H9 (cell line): ENCODE results near the gene PLPP7. TPM values are rescaled to one million over a fixed set of nuclear protein-coding genes. Genes with fewer than 3 reads are reported as not detected.

Experiments
- DNase-seq: peaks from one replicate; pipeline ENCODE4 v3.0.0-alpha.2; 2017
- H2AFZ ChIP-seq: one replicate; pipeline ENCODE4 v1.6.1; 2013; ENCODE audit warnings: mild to moderate bottlenecking, low read length, control low read depth, moderate library complexity
- H2AK5ac ChIP-seq: 2 replicates; pipeline ENCODE4 v1.6.1; 2013; ENCODE audit warnings: low read length, control low read depth, mixed read lengths; ENCODE audit not compliant: insufficient read length
- H2BK120ac ChIP-seq: one replicate; pipeline ENCODE4 v1.6.1; 2013; ENCODE audit warnings: low read depth, mild to moderate bottlenecking, low read length, control low read depth, inconsistent platforms; ENCODE audit not compliant: poor library complexity, severe bottlenecking
- H2BK12ac ChIP-seq: 2 replicates; pipeline ENCODE4 v1.6.1; 2013; ENCODE audit warnings: low read length, control low read depth, mixed read lengths, low read depth; ENCODE audit not compliant: insufficient read length
- H2BK15ac ChIP-seq: 2 replicates; pipeline ENCODE4 v1.6.1; 2013; ENCODE audit warnings: low read depth, low read length, control low read depth
- H2BK20ac ChIP-seq: one replicate; pipeline ENCODE4 v1.6.1; 2013; ENCODE audit warnings: low read depth, mild to moderate bottlenecking, low read length, control low read depth, inconsistent platforms; ENCODE audit not compliant: poor library complexity, severe bottlenecking
- H2BK5ac ChIP-seq: 2 replicates; pipeline ENCODE4 v1.6.1; 2013; ENCODE audit warnings: low read length, control low read depth, mixed read lengths; ENCODE audit not compliant: insufficient read length
- H3K14ac ChIP-seq: 2 replicates; pipeline ENCODE4 v1.6.1; 2013; ENCODE audit warnings: low read length, control low read depth; ENCODE audit not compliant: insufficient read depth
- H3K18ac ChIP-seq: 2 replicates; pipeline ENCODE4 v1.6.1; 2013; ENCODE audit warnings: low read depth, mild to moderate bottlenecking, mixed read lengths, low read length, control low read depth; ENCODE audit not compliant: insufficient read length
- H3K23ac ChIP-seq: 2 replicates; pipeline ENCODE4 v1.6.1; 2013; ENCODE audit warnings: low read length, control low read depth, mixed read lengths, low read depth; ENCODE audit not compliant: insufficient read length
- H3K23me2 ChIP-seq: 2 replicates; pipeline ENCODE4 v1.6.1; 2013; ENCODE audit warnings: low read depth, mild to moderate bottlenecking, mixed read lengths, low read length, control low read depth; ENCODE audit not compliant: insufficient read length, poor library complexity, severe bottlenecking
- H3K27ac ChIP-seq: 2 replicates; pipeline ENCODE4 v1.5.1; 2013; ENCODE audit warnings: low read length, control low read depth, mixed read lengths, low read depth; ENCODE audit not compliant: insufficient read length
- H3K27me3 ChIP-seq: 2 replicates; pipeline ENCODE4 v1.6.1; 2013; ENCODE audit warnings: low read length, control low read depth, inconsistent platforms; ENCODE audit not compliant: insufficient read depth
- H3K4ac ChIP-seq: 2 replicates; pipeline ENCODE4 v1.6.1; 2013; ENCODE audit warnings: low read depth, mild to moderate bottlenecking, control low read depth, inconsistent platforms, low read length, moderate library complexity
- H3K4me1 ChIP-seq: 2 replicates; pipeline ENCODE4 v1.6.1; 2013; ENCODE audit warnings: low read length, control low read depth, inconsistent platforms; ENCODE audit not compliant: insufficient read depth
- H3K4me2 ChIP-seq: 2 replicates; pipeline ENCODE4 v1.6.1; 2013; ENCODE audit warnings: low read length, control low read depth, mixed read lengths; ENCODE audit not compliant: insufficient read length, insufficient read depth
- H3K56ac ChIP-seq: 2 replicates; pipeline ENCODE4 v1.6.1; 2013; ENCODE audit warnings: low read depth, mild to moderate bottlenecking, mixed read lengths, low read length, control low read depth; ENCODE audit not compliant: insufficient read length
- H3K79me1 ChIP-seq: 2 replicates; pipeline ENCODE4 v1.6.1; 2013; ENCODE audit warnings: low read depth, mild to moderate bottlenecking, moderate library complexity, low read length, control low read depth, inconsistent platforms; ENCODE audit not compliant: insufficient read depth, poor library complexity, severe bottlenecking
- H3K79me2 ChIP-seq: 2 replicates; pipeline ENCODE4 v1.6.1; 2013; ENCODE audit warnings: low read length, control low read depth, inconsistent platforms; ENCODE audit not compliant: insufficient read depth
- H3K9ac ChIP-seq: 2 replicates; pipeline ENCODE4 v1.6.1; 2013; ENCODE audit warnings: low read length, control low read depth, mixed read lengths; ENCODE audit not compliant: insufficient read length; ENCODE audit errors: extremely low read depth
- H3K9me3 ChIP-seq: one replicate; pipeline ENCODE4 v1.6.1; 2013; ENCODE audit warnings: low read depth, low read length, inconsistent platforms; ENCODE audit not compliant: control insufficient read depth
- H3T11ph ChIP-seq: one replicate; pipeline ENCODE4 v1.6.1; 2013; ENCODE audit warnings: mild to moderate bottlenecking, low read length, control low read depth, inconsistent platforms
- H4K20me1 ChIP-seq: one replicate; pipeline ENCODE4 v1.6.1; 2013; ENCODE audit not compliant: control insufficient read depth, insufficient read length, insufficient read depth
- H4K5ac ChIP-seq: 2 replicates; pipeline ENCODE4 v1.6.1; 2013; ENCODE audit warnings: low read depth, mild to moderate bottlenecking, mixed read lengths, low read length, control low read depth; ENCODE audit not compliant: insufficient read length
- H4K8ac ChIP-seq: replicated peaks from 2 replicates; pipeline ENCODE4 v1.6.1; 2013; ENCODE audit warnings: low read length, control low read depth, mixed read lengths, low read depth; ENCODE audit not compliant: insufficient read length
- H4K91ac ChIP-seq: 2 replicates; pipeline ENCODE4 v1.6.1; 2013; ENCODE audit warnings: low read depth, mild to moderate bottlenecking, moderate library complexity, mixed read lengths, low read length, control low read depth; ENCODE audit not compliant: insufficient read length
- H3K27ac Mint-ChIP-seq, 3 experiments: 2 replicates in 2 of 3; 3 replicates in 1 of 3; pipeline ENCODE4 v1.8.0; 2020 to 2021; ENCODE audit warnings: mixed read lengths in 3 of 3, mild to moderate bottlenecking in 1 of 3, moderate library complexity in 1 of 3
- H3K27me3 Mint-ChIP-seq: 2 replicates; pipeline ENCODE4 v1.8.0; 2021; ENCODE audit warnings: low read depth, mild to moderate bottlenecking, moderate library complexity, mixed read lengths
- H3K36me3 Mint-ChIP-seq, 3 experiments: 2 replicates in 2 of 3; 3 replicates in 1 of 3; pipeline ENCODE4 v1.8.0; 2020 to 2021; ENCODE audit warnings: low read depth in 3 of 3, mixed read lengths in 3 of 3; ENCODE audit not compliant: insufficient read depth in 1 of 3
- H3K4me1 Mint-ChIP-seq, 2 experiments: 2 replicates each; pipeline ENCODE4 v1.8.0; 2020; ENCODE audit warnings: mixed read lengths in 2 of 2
- H3K4me3 Mint-ChIP-seq, 2 experiments: 2 replicates in 1 of 2; 3 replicates in 1 of 2; pipeline ENCODE4 v1.8.0; 2020 to 2021; ENCODE audit warnings: mild to moderate bottlenecking in 2 of 2, mixed read lengths in 2 of 2, moderate library complexity in 1 of 2
- H3K9me3 Mint-ChIP-seq, 2 experiments: 2 replicates in 1 of 2; 3 replicates in 1 of 2; pipeline ENCODE4 v1.8.0; 2020; ENCODE audit warnings: mild to moderate bottlenecking in 2 of 2, mixed read lengths in 2 of 2, moderate library complexity in 1 of 2
- WGBS: extraction: QIAGEN DNeasy Blood & Tissue Kit; methylation state at CpG from one replicate; pipeline ENCODE4 v1.1.7; 2013; ENCODE audit warnings: missing lambda C conversion rate, low lambda C conversion rate, mixed read lengths; ENCODE audit not compliant: insufficient read length; ENCODE audit errors: extremely low coverage; 5-methylcytosine and 5-hydroxymethylcytosine counted together
- total RNA-seq: library from RNA; stranded (reverse); gene quantifications from 2 replicates; pipeline ENCODE4 v1.2.1, GENCODE V29; 2021
- TF ChIP-seq, protein P1 (sequence below): fragments of 200-600 bp; sonication (generic); conservative IDR thresholded peaks from 3 replicates; pipeline ENCODE4 v1.8.0; 2021; ENCODE audit warnings: antibody characterized with exemption, mild to moderate bottlenecking

PLPP7 gene
- total RNA-seq, 1 experiment from 2014 or later: 1.9 TPM

DNA sequence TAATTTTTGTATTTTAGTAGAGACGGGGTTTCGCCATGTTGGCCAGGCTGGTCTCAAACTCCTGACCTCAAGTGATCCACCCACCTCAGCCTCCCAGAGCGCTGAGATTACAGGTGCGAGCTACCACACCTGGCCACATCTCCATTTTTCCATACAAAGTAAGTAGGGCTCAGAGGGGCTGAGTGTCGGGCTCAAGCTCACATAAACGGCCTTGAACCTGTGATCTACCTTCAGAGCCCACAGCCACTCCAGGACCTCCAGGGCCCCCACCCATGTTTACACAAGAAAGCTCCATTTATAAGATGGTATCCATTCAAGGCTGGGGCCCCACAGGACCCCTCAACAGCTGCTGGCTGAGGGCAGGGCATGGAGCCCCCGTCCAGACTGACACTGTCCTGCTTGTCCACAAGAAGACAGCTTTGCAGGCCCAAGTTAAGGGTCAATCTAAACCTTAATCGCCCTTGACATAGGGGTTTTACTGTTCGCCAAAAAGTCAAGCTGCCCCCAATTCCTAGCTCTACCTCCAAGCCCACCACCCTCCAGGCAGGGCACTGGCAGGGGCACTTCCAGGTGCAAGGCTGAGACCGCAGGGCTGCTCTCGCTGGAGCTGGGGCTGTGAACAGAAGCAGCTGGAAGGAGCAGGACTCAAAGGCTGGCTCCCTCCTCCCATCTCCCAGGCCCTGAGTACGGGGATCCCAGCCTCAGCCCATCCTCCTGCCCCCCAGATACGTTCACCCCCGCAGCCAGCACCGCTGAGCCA, 32.1 kb upstream of the PLPP7 start:
- Histone ChIP-seq H4K5ac (no peak overlapping the region), H3K4ac (no peak overlapping the region), H4K91ac (no peak overlapping the region), H3K79me2 (no peaks in the 10 kb centered on the region), H4K20me1 (no peaks in the 10 kb centered on the region), H3K9ac (no peak overlapping the region), H3K23ac (no peak overlapping the region), H3T11ph (no peak overlapping the region), H2BK5ac (no peak overlapping the region), H3K18ac (no peak overlapping the region), H3K23me2 (peaks cover 5% of the 10 kb centered on the region), H2BK12ac (no peak overlapping the region), H2AFZ (no peak overlapping the region), H3K27me3 (no peaks in the 10 kb centered on the region), H3K27ac (no peak overlapping the region), H2AK5ac (no peak overlapping the region), H2BK120ac (no peak overlapping the region), H4K8ac (no peak overlapping the region), H3K4me1 (no peaks in the 10 kb centered on the region; the same call in 1 of the 2 replicates), H2BK15ac (no peak overlapping the region), H3K79me1 (no peaks in the 10 kb centered on the region), H3K9me3 (no peaks in the 10 kb centered on the region), H3K14ac (no peak overlapping the region; the same call in 1 of the 2 replicates), H3K56ac (no peak overlapping the region), H2BK20ac (no peak overlapping the region), H3K4me2 (no peak overlapping the region)
- WGBS: no CpG with 5 or more reads among the region's 15 CpGs
- TF ChIP-seq, protein P1, sequence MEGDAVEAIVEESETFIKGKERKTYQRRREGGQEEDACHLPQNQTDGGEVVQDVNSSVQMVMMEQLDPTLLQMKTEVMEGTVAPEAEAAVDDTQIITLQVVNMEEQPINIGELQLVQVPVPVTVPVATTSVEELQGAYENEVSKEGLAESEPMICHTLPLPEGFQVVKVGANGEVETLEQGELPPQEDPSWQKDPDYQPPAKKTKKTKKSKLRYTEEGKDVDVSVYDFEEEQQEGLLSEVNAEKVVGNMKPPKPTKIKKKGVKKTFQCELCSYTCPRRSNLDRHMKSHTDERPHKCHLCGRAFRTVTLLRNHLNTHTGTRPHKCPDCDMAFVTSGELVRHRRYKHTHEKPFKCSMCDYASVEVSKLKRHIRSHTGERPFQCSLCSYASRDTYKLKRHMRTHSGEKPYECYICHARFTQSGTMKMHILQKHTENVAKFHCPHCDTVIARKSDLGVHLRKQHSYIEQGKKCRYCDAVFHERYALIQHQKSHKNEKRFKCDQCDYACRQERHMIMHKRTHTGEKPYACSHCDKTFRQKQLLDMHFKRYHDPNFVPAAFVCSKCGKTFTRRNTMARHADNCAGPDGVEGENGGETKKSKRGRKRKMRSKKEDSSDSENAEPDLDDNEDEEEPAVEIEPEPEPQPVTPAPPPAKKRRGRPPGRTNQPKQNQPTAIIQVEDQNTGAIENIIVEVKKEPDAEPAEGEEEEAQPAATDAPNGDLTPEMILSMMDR: no peak
- H3K27me3 Mint-ChIP-seq: no peaks in the 10 kb centered on the region
- peaks cover 0 to 4% (median 3%) of the 10 kb centered on the region in 3 experiments; a peak in 4 of 7 replicates for H3K36me3 Mint-ChIP-seq
- peaks cover 11 to 31% of the 10 kb centered on the region in 2 experiments for H3K4me1 Mint-ChIP-seq
- no peaks in the 10 kb centered on the region for H3K9me3 Mint-ChIP-seq
- DNase-seq: no peak
- peak overlapping the region in 2 of 3 experiments; percentile 80 to 84; a peak in 1 of 7 replicates for H3K27ac Mint-ChIP-seq
- no peak overlapping the region; a peak in 1 of 5 replicates for H3K4me3 Mint-ChIP-seq
